ENCODE results near the gene DHX32. TPM values are rescaled to one million over a fixed set of nuclear protein-coding genes. Genes with fewer than 3 reads are reported as not detected.

The DHX32 gene
- total RNA-seq, 1 donor from 2014 or later, result 15.9 TPM

GRCh38 chr10:125836746-125837145 is 44.3 kb downstream of the DHX32 start:
- no peak for DNase-seq (ENCODE audit: low spot score)
- intact Hi-C loops (cut with micrococcal nuclease), result no loop called here
- no peak overlapping the region for H3K4me3 Mint-ChIP-seq (ENCODE audit: low read depth)
- H3K27me3 Mint-ChIP-seq (ENCODE audit: low read depth), result no peaks in the 10 kb centered on the region
- peaks cover 73% of the 10 kb centered on the region for H3K36me3 Mint-ChIP-seq (ENCODE audit: low read depth)
- H3K4me1 Mint-ChIP-seq (ENCODE audit: low read depth), result no peaks in the 10 kb centered on the region
- no peaks in the 10 kb centered on the region for H3K9me3 Mint-ChIP-seq
- no peak overlapping the region for H3K27ac Mint-ChIP-seq

GRCh38 chr10:125828311-125828710 is 52.8 kb downstream of the DHX32 start:
- peaks cover 12% of the 10 kb centered on the region for H3K4me1 Mint-ChIP-seq (ENCODE audit: low read depth)
- DNase-seq (ENCODE audit: low spot score), result no peak
- intact Hi-C loops (cut with micrococcal nuclease), result no loop called here

DNA sequence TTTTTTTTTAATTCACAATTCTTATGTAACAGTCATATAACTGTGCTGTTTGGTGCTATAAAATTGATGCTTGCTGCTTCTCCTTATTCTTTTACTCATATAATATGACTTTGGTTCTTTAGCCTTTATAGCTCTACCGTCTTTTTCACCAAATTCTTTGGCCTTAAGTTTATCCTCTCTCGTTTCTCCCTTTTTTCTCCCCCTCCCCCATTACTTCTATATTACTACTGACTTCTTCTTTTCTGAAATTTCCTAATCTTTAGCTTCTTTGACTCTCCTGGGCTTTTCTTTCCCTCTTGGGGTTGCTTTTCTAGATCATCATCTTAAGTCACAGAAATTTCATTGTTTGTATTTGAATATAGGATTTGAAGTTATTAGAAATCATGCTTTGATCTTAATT is 54.0 kb downstream of the DHX32 start:
- Mint-ChIP-seq H3K9me3 (no peaks in the 10 kb centered on the region), H3K27ac (no peak overlapping the region), H3K27me3 (ENCODE audit: low read depth) (no peaks in the 10 kb centered on the region), H3K36me3 (ENCODE audit: low read depth) (peaks cover 59% of the 10 kb centered on the region), H3K4me1 (ENCODE audit: low read depth) (peaks cover 12% of the 10 kb centered on the region), H3K4me3 (ENCODE audit: low read depth) (peak overlapping the region; percentile 32)
- no peak for DNase-seq (ENCODE audit: low spot score)
- intact Hi-C loops (cut with micrococcal nuclease), result no loop called here

More at GRCh38 chr10:125828311-125828710, 52.8 kb downstream of the DHX32 start:
- Mint-ChIP-seq H3K36me3 (ENCODE audit: low read depth) (peaks cover 62% of the 10 kb centered on the region), H3K27ac (no peak overlapping the region), H3K4me3 (ENCODE audit: low read depth) (no peak overlapping the region), H3K9me3 (no peaks in the 10 kb centered on the region), H3K27me3 (ENCODE audit: low read depth) (no peaks in the 10 kb centered on the region)

DNA sequence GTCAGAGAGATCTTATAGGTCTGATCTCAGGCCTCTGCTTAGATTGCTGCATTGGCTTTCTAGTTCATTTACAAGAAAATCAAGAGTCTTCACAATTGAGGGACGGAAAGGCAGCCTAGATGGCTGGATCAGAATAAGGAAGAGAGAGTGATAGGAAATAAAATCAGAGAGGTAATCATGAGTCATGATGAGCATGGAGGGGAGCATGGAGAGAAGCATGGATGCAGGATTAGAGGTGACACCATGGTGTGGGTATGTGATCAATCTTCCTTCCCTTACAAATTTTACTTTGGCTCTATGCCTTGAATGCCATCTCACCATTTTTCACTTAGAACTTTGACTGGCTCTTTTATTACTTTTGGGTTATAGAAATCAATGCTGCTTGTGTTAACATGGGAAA is 56.4 kb downstream of the DHX32 start:
- H3K27me3 Mint-ChIP-seq (ENCODE audit: low read depth), result no peaks in the 10 kb centered on the region
- H3K4me1 Mint-ChIP-seq (ENCODE audit: low read depth), result peaks cover 25% of the 10 kb centered on the region
- intact Hi-C loops (cut with micrococcal nuclease), result loop anchor here (5.0 kb wide), 1 partner anchor 907 kb away; no protein-coding TSS in a partner anchor
- no peak overlapping the region for H3K4me3 Mint-ChIP-seq (ENCODE audit: low read depth)
- no peak for DNase-seq (ENCODE audit: low spot score)
- H3K27ac Mint-ChIP-seq, result no peak overlapping the region
- no peaks in the 10 kb centered on the region for H3K9me3 Mint-ChIP-seq
- peaks cover 39% of the 10 kb centered on the region for H3K36me3 Mint-ChIP-seq (ENCODE audit: low read depth)

DNA sequence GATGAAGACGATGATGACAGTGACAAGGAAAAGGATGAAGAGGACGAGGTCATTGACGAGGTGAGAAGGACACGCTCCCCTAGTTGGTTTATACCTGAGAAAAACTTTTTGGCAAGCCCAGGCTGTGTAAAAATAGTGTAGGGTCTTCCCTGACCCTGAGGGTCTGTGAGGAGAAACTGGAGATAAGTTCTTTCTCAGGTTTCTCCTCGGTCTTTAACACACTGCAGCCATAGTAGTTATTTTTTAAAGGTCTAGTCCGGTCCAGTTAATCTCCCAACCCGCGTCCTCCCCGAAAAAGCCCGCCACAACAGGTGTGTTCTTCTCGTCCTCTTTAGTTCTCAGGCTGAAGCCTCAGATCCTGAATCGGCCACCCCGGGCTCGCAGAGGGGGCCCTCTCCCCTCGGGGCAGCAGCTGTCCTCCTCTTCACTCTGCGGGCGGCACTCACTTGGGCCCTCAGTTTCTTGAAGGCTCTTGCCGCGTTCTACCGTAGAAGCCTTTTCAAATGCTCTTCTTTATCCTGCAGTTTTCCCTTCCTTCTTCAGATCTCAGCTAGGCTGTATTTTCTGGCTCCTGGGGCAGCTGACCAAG is 57.3 kb downstream of the DHX32 start:
- Mint-ChIP-seq H3K27ac (no peak overlapping the region), H3K27me3 (ENCODE audit: low read depth) (no peaks in the 10 kb centered on the region), H3K4me3 (ENCODE audit: low read depth) (no peak overlapping the region), H3K36me3 (ENCODE audit: low read depth) (peaks cover 29% of the 10 kb centered on the region), H3K4me1 (ENCODE audit: low read depth) (peaks cover 21% of the 10 kb centered on the region), H3K9me3 (no peaks in the 10 kb centered on the region)
- DNase-seq (ENCODE audit: low spot score), result peak; percentile 10
- intact Hi-C loops (cut with micrococcal nuclease), result loop anchor here (1.0 to 5.0 kb wide), 3 partner anchors 73 to 906 kb away; partner anchors contain the start of genes EDRF1 and FANK1

- H3K27ac Mint-ChIP-seq, result peak within 1 kb of the TSS; percentile 83
These were observed 58.0 kb downstream of the DHX32 start, which contains the start of the genes BCCIP and UROS for GRCh38 chr10:125822878-125823662. TSS of gene BCCIP (plus strand) at chr10:125823546. CDS start at chr10:125823558, 12 bp downstream. TSS of gene UROS (minus strand) at chr10:125823258. CDS start at chr10:125816499, 6,759 bp downstream.

DNA sequence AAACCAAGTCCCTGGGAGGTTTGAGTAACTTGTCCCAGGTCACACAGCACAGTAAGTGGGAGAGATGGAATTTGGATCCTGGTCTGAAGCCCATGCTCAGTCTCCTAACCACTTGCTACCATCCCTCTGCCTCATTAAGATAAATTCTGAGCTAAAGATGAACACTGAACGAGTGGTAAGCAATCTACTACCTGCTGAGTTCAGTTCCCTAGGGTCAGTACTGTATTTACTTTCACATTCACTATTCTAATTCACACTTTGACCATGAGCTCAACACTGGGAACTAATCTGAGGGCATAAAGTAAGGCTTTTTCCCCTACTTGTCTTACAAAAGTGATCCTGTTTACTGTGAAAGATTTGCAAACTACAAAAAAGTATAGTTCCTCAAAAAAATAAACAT is 60.4 kb downstream of the DHX32 start:
- Mint-ChIP-seq H3K4me1 (ENCODE audit: low read depth) (peaks cover 14% of the 10 kb centered on the region), H3K27me3 (ENCODE audit: low read depth) (no peaks in the 10 kb centered on the region), H3K4me3 (ENCODE audit: low read depth) (no peak overlapping the region), H3K27ac (no peak overlapping the region), H3K36me3 (ENCODE audit: low read depth) (peaks cover 2% of the 10 kb centered on the region), H3K9me3 (no peaks in the 10 kb centered on the region)
- intact Hi-C loops (cut with micrococcal nuclease), result loop anchor here (5.0 kb wide), 1 partner anchor 903 kb away; no protein-coding TSS in a partner anchor
- no peak for DNase-seq (ENCODE audit: low spot score)

More at GRCh38 chr10:125822878-125823662, 58.0 kb downstream of the DHX32 start, which contains the start of the genes BCCIP and UROS:
- Mint-ChIP-seq H3K4me3 (ENCODE audit: low read depth) (peak within 1 kb of the TSS; percentile 82), H3K4me1 (ENCODE audit: low read depth) (peaks cover 18% of the 10 kb centered on the region), H3K27me3 (ENCODE audit: low read depth) (no peaks in the 10 kb centered on the region), H3K36me3 (ENCODE audit: low read depth) (peaks cover 22% of the 10 kb centered on the region), H3K9me3 (no peaks in the 10 kb centered on the region)
- DNase-seq (ENCODE audit: low spot score), result peak; percentile 89
- intact Hi-C loops (cut with micrococcal nuclease), result loop anchor here (1.0 to 5.0 kb wide), 3 partner anchors 73 to 906 kb away; partner anchors contain the start of genes EDRF1 and FANK1

- Mint-ChIP-seq H3K27ac (no peak overlapping the region), H3K27me3 (ENCODE audit: low read depth) (no peaks in the 10 kb centered on the region), H3K9me3 (no peaks in the 10 kb centered on the region), H3K4me1 (ENCODE audit: low read depth) (peaks cover 13% of the 10 kb centered on the region), H3K4me3 (ENCODE audit: low read depth) (no peak overlapping the region), H3K36me3 (ENCODE audit: low read depth) (peaks cover 24% of the 10 kb centered on the region)
- intact Hi-C loops (cut with micrococcal nuclease), result no loop called here
- DNase-seq (ENCODE audit: low spot score), result no peak
These were observed 63.6 kb downstream of the DHX32 start for GRCh38 chr10:125817337-125817946.

DNA sequence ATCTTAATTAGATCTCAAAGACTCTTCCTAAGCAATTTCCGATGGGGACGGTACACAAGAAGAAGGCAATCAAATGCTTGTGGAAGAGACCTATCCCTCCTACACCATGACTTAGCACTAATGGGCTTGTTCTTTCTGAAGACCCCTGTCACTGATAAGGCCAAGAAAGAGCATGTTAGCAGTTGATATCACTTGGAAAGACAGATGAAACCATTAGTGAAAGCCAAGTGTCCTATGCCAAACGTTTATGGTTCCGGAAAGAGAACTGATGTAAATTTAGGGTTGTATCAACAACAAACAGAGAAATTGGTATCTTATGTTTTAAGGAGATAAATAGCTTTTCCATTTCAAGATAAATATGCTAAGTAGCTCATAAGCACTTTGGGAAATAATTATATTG is 64.5 kb downstream of the DHX32 start:
- H3K4me1 Mint-ChIP-seq (ENCODE audit: low read depth), result peaks cover 8% of the 10 kb centered on the region
- H3K27me3 Mint-ChIP-seq (ENCODE audit: low read depth), result no peaks in the 10 kb centered on the region
- H3K4me3 Mint-ChIP-seq (ENCODE audit: low read depth), result no peak overlapping the region
- DNase-seq (ENCODE audit: low spot score), result no peak
- H3K9me3 Mint-ChIP-seq, result no peaks in the 10 kb centered on the region
- no peak overlapping the region for H3K27ac Mint-ChIP-seq
- intact Hi-C loops (cut with micrococcal nuclease), result no loop called here
- peaks cover 28% of the 10 kb centered on the region for H3K36me3 Mint-ChIP-seq (ENCODE audit: low read depth)

GRCh38 chr10:125815764-125816163 is 65.3 kb downstream of the DHX32 start:
- Mint-ChIP-seq H3K4me3 (ENCODE audit: low read depth) (no peak overlapping the region), H3K4me1 (ENCODE audit: low read depth) (peaks cover 3% of the 10 kb centered on the region), H3K27me3 (ENCODE audit: low read depth) (no peaks in the 10 kb centered on the region), H3K9me3 (no peaks in the 10 kb centered on the region), H3K27ac (no peak overlapping the region), H3K36me3 (ENCODE audit: low read depth) (peaks cover 32% of the 10 kb centered on the region)
- intact Hi-C loops (cut with micrococcal nuclease), result no loop called here
- DNase-seq (ENCODE audit: low spot score), result no peak

DNA sequence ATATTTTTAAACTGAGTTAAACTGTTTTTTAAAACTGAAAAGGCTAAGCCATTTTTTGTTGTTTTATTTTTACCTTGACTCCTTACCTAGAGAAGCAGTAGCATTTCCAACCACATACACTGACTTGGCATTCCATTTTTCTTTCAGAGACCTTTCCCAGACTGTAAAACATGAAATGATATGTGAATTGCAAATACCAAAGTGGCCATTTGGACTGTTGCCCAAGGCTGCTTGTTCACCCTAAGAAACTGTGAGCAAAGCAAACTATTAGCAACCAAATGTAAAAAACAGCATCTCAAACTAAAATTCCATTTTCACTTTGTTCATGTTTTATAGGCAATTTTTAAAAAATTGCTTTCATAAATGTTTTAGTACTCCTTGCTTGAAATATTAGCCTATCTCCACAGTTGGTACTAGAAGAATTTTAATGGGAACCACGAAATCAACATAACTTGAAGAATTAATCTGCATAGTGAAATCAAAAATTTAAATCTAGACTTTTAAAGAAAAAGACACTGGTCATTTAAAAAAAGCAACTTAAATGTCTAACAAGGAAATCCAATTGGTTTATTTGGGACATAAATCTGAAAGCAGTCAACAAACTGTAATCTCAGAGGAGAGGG is 68.9 kb downstream of the DHX32 start:
- Mint-ChIP-seq H3K36me3 (ENCODE audit: low read depth) (peaks cover 42% of the 10 kb centered on the region), H3K4me1 (ENCODE audit: low read depth) (no peaks in the 10 kb centered on the region), H3K9me3 (no peaks in the 10 kb centered on the region), H3K4me3 (ENCODE audit: low read depth) (no peak overlapping the region), H3K27me3 (ENCODE audit: low read depth) (no peaks in the 10 kb centered on the region), H3K27ac (no peak overlapping the region)
- intact Hi-C loops (cut with micrococcal nuclease), result no loop called here
- no peak for DNase-seq (ENCODE audit: low spot score)

DNA sequence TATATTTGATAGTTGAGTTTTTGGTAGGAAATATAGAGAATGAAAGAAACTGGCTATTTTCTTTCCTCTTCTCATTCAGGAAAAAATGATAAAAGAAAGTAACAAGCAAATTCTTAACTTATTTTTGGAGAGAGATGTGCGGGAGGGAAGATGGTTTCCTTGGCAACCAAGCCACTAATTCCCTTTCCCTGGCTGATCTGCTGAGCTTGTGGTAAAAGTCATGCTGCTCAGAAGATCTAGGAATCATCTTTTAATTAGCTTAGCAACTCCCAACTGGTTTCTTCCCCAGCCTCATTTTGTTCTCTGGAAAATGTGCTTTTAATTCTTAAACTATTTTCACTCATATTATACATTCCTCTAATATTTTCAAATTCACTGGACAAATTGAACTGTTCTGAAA is 69.8 kb downstream of the DHX32 start:
- intact Hi-C loops (cut with micrococcal nuclease), result no loop called here
- Mint-ChIP-seq H3K4me1 (ENCODE audit: low read depth) (no peaks in the 10 kb centered on the region), H3K27me3 (ENCODE audit: low read depth) (no peaks in the 10 kb centered on the region), H3K36me3 (ENCODE audit: low read depth) (peaks cover 52% of the 10 kb centered on the region), H3K27ac (no peak overlapping the region), H3K4me3 (ENCODE audit: low read depth) (no peak overlapping the region), H3K9me3 (no peaks in the 10 kb centered on the region)
- no peak for DNase-seq (ENCODE audit: low spot score)
